NCI-H2227 (cell line): Measurements from ENCODE around the gene FYTTD1.
A peak's percentile ranks its signal among the peaks of the same experiment; 100 is the strongest.

ENCODE experiments used
- DNase-seq: peaks from one replicate; lab custom pipeline; 2025; ENCODE audit not compliant: unreplicated experiment; lab: John Stamatoyannopoulos, UW

The FYTTD1 gene

DNA sequence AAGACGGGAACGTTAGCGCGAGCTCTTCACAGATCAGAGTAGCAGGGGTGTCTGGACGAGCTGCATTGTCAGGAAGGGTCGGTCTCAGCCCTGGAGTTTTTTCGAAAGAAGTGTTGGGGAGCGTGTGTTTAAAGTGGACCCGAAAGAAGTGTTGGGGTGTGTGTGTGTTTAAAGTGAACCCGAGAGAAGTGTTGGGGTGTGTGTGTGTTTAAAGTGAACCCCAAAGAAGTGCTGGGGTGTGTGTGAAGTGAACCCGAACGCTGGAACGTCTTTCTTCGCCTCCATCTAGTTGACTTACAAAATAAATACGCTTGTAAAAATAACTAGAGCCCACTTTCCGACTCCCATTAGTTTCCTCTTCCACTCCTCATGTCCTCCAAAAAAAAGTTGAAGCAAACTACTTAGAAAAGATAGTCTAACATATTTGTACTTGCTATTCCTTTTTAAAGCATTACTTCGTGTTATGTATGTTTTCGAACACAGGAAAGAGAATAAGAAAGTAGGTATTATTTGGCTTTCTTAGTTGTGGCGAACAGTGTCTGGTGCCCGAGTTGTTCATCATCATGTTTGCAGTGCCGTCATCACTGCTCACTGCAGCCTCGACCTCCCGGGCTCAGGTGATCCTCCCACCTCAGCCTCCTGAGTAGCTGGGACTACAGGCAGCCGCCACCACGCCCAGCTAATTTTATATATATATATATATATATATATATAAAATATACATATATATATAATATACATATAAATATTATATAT, 42.4 kb downstream of the FYTTD1 start:
- DNase-seq, result peak; percentile 39

DNA sequence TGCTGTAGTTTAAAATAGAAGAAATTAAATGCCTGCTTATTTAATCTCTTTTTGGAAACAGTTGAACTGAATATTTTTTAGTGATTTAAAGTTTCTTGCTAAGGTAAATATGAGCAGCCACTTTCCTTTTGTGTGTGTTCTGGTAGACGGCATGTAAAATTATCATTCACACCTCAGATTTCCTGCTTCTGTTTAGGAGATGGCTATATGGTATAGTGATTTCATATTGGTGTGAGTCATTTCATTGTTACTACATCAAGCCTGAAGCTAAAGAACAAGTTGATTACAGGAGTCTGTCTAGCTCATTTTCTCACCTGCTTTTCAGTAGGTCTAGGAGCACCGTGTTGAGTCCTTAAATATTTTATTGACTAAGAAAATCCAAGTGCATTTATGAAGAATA, 43.6 kb downstream of the FYTTD1 start:
- no peak for DNase-seq

DNA sequence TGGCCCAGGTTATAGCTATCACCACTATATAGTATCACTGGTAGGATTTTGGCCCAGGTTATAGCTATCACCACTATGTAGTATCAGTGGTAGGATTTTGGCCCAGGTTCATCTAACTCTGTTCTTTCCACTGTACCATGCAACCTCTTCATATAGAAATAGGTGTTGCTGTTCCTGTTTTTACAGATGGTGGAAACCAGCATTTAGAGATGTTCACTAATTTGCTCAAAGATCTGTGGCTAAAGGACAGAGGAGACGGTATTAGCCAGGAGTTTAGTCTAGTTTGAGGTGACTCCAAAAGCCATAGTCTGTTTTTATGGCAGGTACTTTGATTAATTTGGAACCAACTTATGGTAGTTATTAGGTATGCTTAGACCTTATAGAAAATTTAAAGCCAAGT, 44.4 kb downstream of the FYTTD1 start:
- DNase-seq, result no peak

DNA sequence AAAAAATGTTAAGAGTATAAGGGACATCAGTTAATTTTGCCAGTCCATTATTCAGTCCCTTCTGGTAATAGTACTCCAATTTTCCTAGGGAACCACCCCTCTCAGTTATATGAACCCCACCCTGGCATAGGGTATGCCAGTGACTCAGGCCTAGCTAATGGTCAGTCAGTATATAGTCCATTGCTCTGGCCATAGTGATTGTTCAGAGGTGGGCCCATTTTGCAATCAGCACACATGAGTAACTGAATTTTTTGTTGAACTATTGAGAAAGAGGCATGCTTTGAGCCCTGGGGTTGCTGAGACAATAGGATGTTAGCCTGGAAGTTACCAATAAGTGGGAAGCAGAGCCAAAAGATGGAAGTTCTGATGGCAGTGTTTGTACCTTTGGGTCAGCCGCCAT, 45.5 kb downstream of the FYTTD1 start:
- DNase-seq, result no peak

DNA sequence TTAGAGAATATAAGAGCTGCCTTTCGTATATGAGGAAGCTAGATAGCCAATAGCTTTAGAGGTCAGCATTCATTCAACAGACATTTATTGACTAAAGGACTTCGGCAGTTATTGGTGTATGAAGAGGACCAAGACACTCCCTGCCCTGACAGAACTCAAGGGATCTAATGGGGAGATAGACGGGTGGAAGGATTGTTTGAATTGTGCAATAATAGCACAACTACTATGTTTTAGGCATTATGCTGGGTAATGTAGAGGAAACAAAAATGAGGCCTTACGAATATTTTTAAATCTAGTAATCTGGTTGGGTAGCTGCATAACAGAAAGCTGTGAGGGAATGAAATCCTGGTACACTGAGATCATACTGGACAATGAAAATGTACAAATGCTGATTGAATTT, 46.4 kb downstream of the FYTTD1 start:
- no peak for DNase-seq

DNA sequence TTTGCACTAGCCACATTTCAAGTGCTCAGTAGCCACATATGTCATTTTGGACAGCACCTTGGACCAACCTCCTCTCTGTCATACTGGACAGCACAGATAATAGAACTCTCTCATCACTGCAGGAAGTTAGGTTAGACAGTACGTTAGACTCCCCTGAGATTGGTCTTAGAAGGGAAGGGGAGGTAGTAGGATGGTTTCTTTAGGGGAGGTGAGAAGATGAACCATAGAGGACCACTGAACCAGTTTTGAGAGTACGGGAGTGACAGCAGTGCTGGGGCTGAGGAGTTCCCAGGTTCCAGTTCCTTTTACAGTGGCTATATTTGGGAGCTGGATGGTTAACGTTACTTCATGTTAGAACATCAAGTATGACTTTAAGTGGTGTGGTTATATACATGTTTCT, 49.2 kb downstream of the FYTTD1 start:
- no peak for DNase-seq

DNA sequence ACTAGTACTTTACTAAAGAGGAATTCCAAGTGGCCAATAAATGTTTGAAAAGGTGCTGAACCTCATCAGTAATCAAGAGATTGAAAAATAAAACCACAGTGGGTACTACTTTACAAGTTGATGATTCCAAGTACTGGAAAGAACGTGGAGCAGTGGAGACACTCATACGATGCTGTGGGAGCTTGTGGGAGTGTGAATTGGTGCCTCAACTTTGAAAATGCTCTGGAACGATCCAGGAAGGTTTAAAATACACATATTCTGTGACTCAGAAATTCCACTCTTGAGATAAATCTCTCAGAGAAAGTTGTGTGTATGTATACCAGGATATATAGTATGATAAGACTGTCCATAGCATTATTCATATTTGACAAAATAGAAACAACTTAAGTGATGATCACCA, 50.7 kb downstream of the FYTTD1 start:
- DNase-seq, result no peak

DNA sequence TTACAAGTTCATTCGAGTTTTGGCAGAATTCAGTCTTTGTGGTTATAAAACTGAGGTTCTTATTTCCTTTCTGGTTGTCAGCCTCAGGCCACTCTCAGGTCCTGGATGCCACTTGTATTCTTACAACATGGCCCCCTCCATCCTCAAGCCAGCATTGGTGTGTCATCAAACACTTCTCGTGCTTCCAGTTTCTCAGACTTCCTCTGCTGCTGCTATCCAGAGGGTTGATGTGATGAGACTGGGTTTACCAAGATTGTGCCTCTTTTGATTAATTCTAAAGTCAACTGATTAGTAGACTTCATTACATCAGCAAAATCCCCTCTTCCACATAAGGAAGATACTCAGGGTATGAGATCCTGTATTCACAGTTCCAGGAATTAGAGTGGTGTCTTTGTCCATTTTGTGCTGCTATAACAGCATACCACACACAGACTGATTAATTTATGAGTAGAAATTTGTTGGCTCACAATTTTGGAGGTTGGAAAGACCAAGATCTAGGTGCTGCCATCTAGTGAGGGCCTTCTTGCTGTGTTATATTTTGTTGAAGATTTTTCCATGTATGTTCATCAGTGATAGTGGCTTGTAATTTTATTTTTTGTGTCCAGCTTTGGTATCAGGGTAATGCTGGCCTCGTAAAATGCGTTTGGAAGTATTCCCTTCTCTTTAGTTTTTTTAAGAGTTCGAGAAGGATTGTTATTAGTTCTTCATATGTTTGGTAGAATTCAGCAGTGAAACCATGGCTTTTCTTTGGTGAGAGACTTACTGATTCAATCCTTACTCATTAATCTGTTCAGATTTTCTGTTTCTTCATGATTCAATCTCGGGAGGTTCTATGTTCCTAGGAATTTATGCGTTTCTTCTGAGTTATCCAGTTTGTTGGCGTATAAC, 52.5 kb downstream of the FYTTD1 start:
- DNase-seq, result peak; percentile 7

DNA sequence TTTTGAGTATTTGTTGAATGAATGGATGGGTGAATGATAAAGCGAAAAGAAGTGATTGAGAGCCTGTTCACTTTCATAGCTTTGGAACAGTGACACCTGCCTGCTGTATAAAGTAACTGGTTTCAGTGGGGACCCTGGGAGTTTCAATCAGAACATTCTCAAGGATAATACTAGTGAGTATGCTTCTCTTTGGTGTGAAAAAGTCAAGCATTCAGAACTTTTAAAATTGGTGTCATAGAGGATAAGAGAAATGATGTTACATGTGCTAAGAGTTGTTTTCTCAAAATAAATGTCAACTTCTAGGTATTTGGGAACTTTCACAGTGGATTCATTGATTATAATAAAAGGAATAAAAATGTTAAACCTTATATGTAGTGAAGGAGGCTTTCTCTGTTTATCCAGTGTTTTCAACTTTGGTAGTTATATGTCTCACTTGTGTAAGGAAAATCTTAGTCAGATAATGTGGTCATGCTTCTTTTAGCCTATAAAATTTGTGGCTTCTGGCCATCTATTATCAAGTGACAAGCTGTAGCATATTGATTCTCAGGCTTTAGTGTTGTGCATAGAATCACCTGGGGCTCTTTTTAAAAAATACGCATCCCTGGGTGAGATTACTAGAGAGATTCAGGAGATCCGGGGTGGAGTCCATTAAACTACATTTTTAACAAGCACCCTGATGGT, 53.2 kb downstream of the FYTTD1 start:
- DNase-seq, result no peak

DNA sequence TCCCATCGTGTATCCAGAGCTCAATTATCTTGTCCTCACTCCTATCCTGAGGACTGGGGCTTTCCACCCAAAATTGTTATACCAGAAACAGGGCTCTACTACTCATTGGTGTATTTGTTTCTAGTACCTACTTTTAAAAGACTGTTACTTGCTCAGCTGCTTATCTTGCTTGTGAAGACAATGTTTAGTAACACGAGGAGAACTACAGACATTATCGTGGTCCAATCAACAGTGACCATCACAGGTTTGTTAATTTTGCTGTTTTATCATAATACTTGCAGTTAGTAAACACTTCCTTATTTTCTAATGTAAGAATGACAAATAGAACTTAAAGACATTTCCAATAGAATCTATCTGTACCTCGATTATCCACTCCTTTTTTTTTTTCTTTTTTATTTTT, 54.8 kb downstream of the FYTTD1 start:
- DNase-seq, result no peak

DNA sequence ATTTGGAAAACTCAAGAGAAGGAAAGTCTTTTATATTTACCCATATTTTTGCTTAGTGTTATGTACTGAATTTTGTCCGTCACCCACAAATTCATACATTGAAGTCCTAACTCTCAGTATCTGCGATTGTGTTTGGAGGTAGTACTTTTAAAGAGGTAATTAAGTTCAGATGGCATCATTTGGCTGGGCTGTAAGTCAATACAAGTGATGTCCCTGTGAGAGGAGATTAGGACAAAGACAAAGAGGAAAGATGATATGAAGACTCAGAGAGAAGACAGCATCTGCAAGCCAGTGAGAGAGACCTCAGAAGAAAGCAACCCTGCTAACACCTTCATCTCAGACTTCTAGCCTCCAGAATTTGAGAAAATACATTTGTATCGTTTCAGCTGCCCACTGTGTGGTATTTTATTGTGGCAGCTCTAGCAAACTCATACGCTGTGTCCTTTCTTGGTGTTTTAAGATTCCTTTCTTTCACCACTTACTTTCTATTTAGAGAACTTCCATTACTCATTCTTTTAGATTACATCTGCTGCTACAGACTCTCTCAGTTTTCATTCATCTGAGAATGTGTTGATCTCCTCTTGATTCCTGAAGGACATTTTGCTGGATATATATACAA, 58.4 kb downstream of the FYTTD1 start:
- no peak for DNase-seq

DNA sequence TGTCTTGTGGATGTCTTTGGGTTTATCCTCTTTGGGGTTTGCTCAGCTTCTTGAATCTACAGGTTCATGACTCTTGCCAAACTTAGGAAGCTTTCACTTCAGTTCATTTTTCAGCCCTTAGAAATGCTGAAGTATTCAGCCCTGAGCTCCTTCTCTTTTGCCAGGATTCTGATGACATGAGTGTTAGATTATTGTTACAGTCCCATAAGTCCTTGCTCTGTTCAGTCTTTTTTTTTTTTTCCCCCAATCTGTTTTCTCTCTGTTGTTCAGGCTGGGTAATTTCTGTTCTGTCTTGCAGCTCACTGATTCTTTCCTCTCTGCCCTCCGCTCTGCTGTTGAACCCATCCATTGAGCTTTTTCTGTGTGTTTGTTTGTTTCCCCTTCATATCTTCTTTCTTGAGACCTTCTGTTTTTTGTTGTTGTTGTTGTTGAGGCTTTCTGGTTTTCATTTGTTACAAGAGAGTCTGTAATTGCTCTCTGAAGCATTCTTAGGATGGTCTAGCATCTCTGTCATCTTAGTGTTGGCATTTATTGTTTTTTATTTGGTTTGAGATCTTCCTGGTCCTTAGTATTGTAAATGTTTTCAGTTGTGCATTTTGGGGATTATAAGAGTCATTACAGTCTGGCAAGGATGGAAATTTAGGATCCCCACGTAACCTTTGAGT, 59.8 kb downstream of the FYTTD1 start:
- DNase-seq, result no peak

DNA sequence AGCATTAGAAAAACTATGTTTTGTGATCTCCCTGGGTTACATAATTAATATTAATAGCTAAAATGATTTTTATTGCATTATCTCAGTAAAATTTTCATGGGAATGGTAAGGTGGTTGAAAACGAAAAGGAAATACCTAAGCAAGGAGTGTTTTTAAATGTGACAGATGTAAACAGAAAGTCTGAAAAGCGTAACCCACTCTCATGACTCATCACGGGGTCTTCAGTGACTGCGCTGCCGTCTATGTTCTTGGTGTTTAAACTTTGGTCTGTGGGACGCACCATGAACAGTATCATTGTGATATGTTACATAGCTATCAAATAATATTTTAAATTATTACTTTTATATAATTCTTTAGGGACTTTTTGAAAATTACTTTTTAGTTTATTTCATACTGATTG, 61.2 kb downstream of the FYTTD1 start:
- DNase-seq, result no peak

DNA sequence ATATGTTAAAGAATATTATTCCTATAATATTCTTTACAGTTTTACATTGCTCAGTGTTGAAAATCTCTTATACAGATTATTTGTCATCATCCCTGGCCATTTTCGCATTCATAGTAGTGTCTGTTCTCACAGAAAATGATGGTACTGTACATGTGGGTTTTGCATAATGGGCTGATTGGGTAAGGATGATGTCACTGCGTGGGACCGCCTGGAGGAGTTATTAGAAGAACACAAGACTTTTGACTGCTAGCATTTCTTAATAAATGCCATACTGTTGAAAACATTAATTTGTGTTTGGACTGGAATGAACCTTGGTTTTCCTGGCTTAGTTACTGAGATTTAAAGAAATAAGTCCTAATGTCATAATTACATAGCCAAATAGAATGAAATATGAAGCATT, 61.7 kb downstream of the FYTTD1 start:
- DNase-seq, result no peak

DNA sequence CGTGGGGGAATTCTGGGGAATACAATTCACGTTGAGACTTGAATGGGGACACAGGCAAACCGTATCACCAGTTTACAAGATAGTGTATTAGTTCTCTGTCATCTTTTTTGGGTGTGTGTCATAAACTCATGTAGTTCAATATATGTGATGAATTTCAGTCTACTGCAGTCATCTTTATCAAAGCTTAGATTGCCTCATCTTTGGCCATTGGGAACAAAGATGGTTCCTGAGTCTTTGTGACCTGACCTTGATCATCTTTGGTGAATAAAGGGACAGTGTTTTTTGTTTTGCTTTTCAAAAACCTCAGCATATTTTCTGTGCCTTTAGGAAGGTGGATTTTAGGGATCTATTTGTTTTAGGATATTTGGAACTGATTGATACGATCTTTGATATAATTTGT, 64.7 kb downstream of the FYTTD1 start:
- DNase-seq, result no peak

DNA sequence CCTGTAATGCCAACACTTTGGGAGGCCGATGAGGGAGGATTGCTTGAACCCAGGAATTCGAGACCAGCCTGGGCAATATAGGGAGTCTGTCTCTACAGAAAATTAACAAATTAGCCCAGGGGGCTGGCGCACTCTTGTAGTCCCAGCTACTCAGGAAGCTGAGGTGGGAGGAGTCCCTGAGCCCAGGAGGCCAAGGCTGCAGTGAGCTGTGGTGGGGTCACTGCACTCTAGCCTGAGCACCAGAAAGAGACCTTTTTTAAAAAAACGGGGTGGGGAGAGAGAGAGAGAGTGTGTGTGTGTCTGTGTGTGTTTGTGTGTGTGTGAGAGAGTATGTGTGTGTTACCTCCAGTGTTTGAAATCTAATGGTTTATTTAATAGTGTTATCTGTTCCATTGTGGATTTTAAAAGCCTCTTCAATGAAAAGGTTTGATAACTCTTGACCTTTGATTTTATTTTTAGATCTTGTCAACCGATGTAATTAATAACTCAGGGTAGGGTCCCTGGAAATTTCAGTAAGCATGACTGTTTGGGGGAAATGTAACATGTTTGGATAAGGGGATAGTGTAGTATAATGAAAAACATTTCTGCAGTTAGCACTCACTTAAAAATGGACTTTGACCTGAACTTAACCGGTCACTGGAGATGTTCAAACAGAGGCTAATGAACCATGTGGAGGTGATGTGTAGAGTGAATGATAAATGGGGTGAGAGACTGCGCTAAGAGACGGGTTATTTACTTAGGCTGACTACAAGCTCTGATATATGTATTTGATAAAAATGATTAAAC, 71.1 kb downstream of the FYTTD1 start:
- DNase-seq, result no peak

DNA sequence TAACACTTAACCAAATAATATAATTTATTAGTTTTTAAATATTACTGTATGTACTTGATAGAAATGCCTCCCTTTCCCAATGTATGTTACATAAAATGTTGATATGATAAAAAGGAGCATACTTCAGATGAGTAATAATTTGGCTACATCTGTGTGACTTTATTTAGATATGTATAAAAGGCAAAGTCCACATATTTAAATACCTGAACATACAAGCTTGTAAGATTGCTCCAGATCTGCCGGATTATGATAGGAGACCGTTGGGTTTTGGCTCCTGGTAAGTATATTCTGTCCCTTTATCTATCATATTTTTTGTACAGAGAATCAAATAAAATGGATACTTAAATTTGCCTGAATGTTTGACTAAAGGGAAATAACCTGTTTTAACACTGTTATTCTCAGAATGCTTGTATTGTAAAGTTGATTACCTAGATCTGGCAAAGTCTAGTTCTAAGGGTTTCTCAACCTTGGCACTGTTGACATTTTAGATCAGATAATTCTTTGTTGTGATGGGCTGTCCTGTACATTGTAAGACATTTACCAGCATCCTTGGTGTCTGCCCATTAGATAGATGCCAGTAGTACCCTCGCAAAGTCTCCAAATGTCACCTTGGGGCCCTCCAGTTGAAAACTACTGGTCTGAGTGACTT, 79.8 kb downstream of the FYTTD1 start:
- no peak for DNase-seq

DNA sequence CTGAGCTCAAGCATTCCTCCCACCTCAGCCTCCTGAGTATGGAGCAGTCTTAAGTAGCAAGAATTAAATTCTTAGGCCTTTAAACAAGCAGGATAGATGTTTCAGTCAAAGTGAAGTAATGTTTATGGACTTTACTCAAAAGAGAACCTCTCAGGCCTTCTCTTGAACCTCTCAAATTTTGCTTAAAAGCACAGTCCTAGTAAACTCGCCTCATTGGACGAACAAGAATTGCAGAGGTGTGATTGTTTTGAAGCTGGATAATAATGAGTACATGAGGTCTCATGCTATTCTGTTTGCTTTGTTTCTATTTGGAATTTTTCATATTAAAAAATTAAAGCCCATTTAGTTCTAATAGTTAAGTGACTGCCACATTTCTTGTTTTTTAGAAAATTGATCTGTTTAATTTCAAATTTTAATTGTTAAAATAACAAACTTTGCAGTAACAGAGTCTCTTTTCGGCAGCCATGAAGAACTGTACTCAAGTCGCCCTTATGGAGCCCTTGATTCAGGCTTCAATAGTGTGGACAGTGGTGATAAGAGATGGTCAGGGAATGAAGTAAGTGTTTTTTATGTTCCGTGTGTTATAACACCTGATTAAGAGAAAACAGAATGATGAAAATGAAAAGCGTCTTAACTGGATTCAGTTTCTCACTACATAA, 80.8 kb downstream of the FYTTD1 start:
- no peak for DNase-seq

DNA sequence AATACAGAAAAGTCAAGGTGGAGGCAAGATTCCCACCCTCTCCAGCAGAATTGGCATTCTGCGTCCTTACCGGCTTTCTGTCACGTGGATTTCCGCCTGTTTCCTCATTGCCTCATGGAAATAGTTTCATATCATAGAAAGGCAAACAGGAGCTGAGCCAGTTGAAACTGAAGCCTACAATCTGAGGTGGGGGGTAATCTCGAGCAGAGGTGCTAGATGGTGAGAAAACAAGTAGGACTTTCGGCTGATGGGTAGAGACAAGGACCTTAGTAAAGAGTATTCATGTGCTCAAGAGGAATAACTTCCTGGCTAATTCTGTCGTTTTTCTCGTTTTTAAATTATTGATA, 81.3 kb downstream of the FYTTD1 start:
- no peak for DNase-seq
